HepG2 (cell line): Measurements from ENCODE around the gene CAB39. TPM values are rescaled to one million over a fixed set of nuclear protein-coding genes. Genes with fewer than 3 reads are reported as not detected.

Experiments
- AGO1 ChIP-seq: fragments of 200-400 bp; formaldehyde crosslinking; IDR thresholded peaks from 2 replicates; pipeline ENCODE4 v1.6.1; 2017; ENCODE audit warnings: mild to moderate bottlenecking, low read depth, low read length, moderate library complexity; ENCODE audit not compliant: poor library complexity, severe bottlenecking
- GATAD2A ChIP-seq: IDR thresholded peaks from 2 replicates; pipeline ENCODE4 v1.6.1; 2016
- GPN1 ChIP-seq: sonication (generic); formaldehyde crosslinking; IDR thresholded peaks from 2 replicates; pipeline ENCODE4 v1.5.1; 2020; ENCODE audit warnings: missing genetic modification reagents, borderline replicate concordance
- HDAC1 ChIP-seq: sonication (generic); formaldehyde crosslinking; IDR thresholded peaks from 2 replicates; pipeline ENCODE4 v1.5.1; 2020; ENCODE audit warnings: mild to moderate bottlenecking, missing genetic modification reagents
- HOXA5 ChIP-seq: sonication (generic); formaldehyde crosslinking; IDR thresholded peaks from 2 replicates; pipeline ENCODE4 v1.4.0; 2020; ENCODE audit warnings: missing genetic modification reagents
- ISL2 ChIP-seq: sonication (generic); formaldehyde crosslinking; IDR thresholded peaks from 2 replicates; pipeline ENCODE4 v1.5.0; 2020; ENCODE audit warnings: missing genetic modification reagents
- JUN ChIP-seq: sonication (generic); formaldehyde crosslinking; IDR thresholded peaks from 2 replicates; pipeline ENCODE4 v1.4.0; 2020; ENCODE audit warnings: mild to moderate bottlenecking, missing genetic modification reagents
- MAF1 ChIP-seq: sonication (generic); formaldehyde crosslinking; IDR thresholded peaks from 2 replicates; pipeline ENCODE4 v1.5.0; 2020; ENCODE audit warnings: missing genetic modification reagents, borderline replicate concordance
- SALL2 ChIP-seq: sonication (generic); formaldehyde crosslinking; IDR thresholded peaks from 2 replicates; pipeline ENCODE4 v1.8.1; 2023; ENCODE audit warnings: mild to moderate bottlenecking, missing genetic modification reagents, inconsistent platforms
- SOX6 ChIP-seq, 2 experiments: fragments of 450-650 bp in 1 of 2; sonication (generic) in 1 of 2; formaldehyde crosslinking in 1 of 2; IDR thresholded peaks; 2 replicates each; pipeline versions ENCODE4 v1.4.0 to v1.6.1; 2017 to 2020; ENCODE audit warnings: antibody characterized with exemption in 1 of 2, mild to moderate bottlenecking in 1 of 2, missing genetic modification reagents in 1 of 2
- ZNF232 ChIP-seq: sonication (generic); formaldehyde crosslinking; IDR thresholded peaks from 2 replicates; pipeline ENCODE4 v1.4.0; 2020; ENCODE audit warnings: missing genetic modification reagents, borderline replicate concordance
- ZNF598 ChIP-seq: sonication (generic); formaldehyde crosslinking; IDR thresholded peaks from 2 replicates; pipeline ENCODE4 v1.5.1; 2020; ENCODE audit warnings: mild to moderate bottlenecking, missing genetic modification reagents, borderline replicate concordance
- ZNF619 ChIP-seq: sonication (generic); formaldehyde crosslinking; IDR thresholded peaks from 2 replicates; pipeline ENCODE4 v1.4.0; 2020; ENCODE audit warnings: mild to moderate bottlenecking, missing genetic modification reagents
- ZSCAN31 ChIP-seq: sonication (generic); formaldehyde crosslinking; IDR thresholded peaks from 2 replicates; pipeline ENCODE4 v1.5.0; 2020; ENCODE audit warnings: low read depth, mild to moderate bottlenecking, missing genetic modification reagents
- polyA plus RNA-seq, 8 experiments: library from polyadenylated mRNA; depleted of rRNA in 3 of 8; stranded (reverse) in 7 of 8; unstranded in 1 of 8; fragments of >200 nt; fragmentation: Illumina TruSeq in 4 of 8; extraction: Trizol in 4 of 8; gene quantifications; 2 replicates each; pipeline versions ENCODE4 v1.2.1 to v1.2.3, GENCODE V29; 2011 to 2016; ENCODE audit warnings: low read depth in 4 of 8, missing spikeins in 1 of 8, mixed read lengths in 1 of 8; ENCODE audit not compliant: insufficient read depth in 1 of 8
- total RNA-seq, 5 experiments: library from RNA; depleted of rRNA; stranded (reverse); fragments of >200 nt; fragmentation: Illumina TruSeq; extraction: Trizol; gene quantifications; 2 replicates each; pipeline ENCODE4 v1.2.3, GENCODE V29; 2016; ENCODE audit warnings: low read depth in 1 of 5
- TF ChIP-seq, protein P1 (sequence below): sonication (generic); formaldehyde crosslinking; IDR thresholded peaks from 2 replicates; pipeline ENCODE4 v1.5.0; 2020; ENCODE audit warnings: missing genetic modification reagents
- TF ChIP-seq, protein P2 (sequence below): sonication (generic); formaldehyde crosslinking; IDR thresholded peaks from 2 replicates; pipeline ENCODE4 v1.5.1; 2020; ENCODE audit warnings: mild to moderate bottlenecking, missing genetic modification reagents
- TF ChIP-seq, protein P3 (sequence below): IDR thresholded peaks from 2 replicates; pipeline ENCODE4 v1.6.1; 2016
- TF ChIP-seq, protein P4 (sequence below): sonication (generic); formaldehyde crosslinking; IDR thresholded peaks from 2 replicates; pipeline ENCODE4 v1.4.0; 2020; ENCODE audit warnings: missing genetic modification reagents
- TF ChIP-seq, protein P5 (sequence below): sonication (generic); formaldehyde crosslinking; IDR thresholded peaks from 2 replicates; pipeline ENCODE4 v1.8.1; 2022; ENCODE audit warnings: mild to moderate bottlenecking, missing genetic modification reagents

CAB39 gene
- total and polyA plus RNA-seq, 2 of the 13 experiments (the other 11 are each of a cell fraction or from before 2014, with no cell fraction given) = 19.3 to 45.3 TPM

DNA sequence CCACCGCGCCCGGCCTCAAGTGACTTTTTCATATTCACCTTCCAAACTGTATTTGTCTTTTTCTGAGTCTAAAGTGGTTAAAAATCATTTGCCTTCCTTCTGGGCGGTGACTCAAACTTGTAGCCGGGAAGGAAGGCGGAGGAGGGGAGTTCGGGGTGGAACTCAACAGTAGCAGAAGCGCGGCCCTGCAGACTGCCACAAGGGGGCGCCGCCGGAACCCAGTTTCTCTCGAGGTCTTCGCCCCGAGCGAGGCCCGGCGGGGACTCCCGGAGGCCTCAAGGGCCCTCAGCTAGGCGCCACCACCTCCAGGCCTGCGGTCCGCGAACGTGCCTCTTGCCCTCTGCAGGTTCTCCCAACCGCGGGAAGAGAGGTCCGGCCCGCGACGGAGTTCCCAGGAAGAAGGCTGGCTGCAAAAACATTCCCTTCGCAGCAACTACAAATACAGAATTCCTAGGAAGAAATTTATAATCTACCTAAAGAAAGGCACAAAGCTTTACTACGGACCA lies 135.3 kb downstream of the CAB39 start (continued):
- TF ChIP-seq, protein P1, sequence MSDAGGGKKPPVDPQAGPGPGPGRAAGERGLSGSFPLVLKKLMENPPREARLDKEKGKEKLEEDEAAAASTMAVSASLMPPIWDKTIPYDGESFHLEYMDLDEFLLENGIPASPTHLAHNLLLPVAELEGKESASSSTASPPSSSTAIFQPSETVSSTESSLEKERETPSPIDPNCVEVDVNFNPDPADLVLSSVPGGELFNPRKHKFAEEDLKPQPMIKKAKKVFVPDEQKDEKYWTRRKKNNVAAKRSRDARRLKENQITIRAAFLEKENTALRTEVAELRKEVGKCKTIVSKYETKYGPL (CRISPR knock-in tag) = peak; percentile 56; the same call in 1 of the 2 replicates
- no peak for TF ChIP-seq JUN (CRISPR knock-in tag)
- peak; percentile 96 for TF ChIP-seq HOXA5 (CRISPR knock-in tag)
- TF ChIP-seq, protein P2, sequence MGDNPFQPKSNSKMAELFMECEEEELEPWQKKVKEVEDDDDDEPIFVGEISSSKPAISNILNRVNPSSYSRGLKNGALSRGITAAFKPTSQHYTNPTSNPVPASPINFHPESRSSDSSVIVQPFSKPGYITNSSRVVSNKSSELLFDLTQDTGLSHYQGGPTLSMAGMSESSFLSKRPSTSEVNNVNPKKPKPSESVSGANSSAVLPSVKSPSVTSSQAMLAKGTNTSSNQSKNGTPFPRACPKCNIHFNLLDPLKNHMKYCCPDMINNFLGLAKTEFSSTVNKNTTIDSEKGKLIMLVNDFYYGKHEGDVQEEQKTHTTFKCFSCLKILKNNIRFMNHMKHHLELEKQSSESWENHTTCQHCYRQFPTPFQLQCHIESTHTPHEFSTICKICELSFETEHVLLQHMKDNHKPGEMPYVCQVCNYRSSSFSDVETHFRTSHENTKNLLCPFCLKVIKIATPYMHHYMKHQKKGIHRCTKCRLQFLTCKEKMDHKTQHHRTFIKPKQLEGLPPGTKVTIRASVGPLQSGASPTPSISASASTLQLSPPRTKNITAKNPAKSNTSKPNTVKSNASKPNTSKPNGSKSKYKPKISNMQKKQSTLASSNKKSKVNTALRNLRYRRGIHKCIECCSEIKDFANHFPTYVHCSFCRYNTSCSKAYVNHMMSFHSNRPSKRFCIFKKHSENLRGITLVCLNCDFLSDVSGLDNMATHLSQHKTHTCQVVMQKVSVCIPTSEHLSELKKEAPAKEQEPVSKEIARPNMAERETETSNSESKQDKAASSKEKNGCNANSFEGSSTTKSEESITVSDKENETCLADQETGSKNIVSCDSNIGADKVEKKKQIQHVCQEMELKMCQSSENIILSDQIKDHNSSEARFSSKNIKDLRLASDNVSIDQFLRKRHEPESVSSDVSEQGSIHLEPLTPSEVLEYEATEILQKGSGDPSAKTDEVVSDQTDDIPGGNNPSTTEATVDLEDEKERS (CRISPR knock-in tag) = no peak
- TF ChIP-seq HDAC1 (CRISPR knock-in tag) = peak; percentile 57; the same call in 1 of the 2 replicates
- peak; percentile 78; the same call in 1 of the 2 replicates for TF ChIP-seq ZNF232 (CRISPR knock-in tag)
- TF ChIP-seq AGO1 = peak; percentile 50
- 0 out of 2 replicates have a peak, but pooled peaks have one; percentile 40 for TF ChIP-seq MAF1 (CRISPR knock-in tag)
- TF ChIP-seq, protein P3, sequence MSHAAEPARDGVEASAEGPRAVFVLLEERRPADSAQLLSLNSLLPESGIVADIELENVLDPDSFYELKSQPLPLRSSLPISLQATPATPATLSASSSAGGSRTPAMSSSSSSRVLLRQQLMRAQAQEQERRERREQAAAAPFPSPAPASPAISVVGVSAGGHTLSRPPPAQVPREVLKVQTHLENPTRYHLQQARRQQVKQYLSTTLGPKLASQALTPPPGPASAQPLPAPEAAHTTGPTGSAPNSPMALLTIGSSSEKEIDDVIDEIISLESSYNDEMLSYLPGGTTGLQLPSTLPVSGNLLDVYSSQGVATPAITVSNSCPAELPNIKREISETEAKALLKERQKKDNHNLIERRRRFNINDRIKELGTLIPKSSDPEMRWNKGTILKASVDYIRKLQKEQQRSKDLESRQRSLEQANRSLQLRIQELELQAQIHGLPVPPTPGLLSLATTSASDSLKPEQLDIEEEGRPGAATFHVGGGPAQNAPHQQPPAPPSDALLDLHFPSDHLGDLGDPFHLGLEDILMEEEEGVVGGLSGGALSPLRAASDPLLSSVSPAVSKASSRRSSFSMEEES (CRISPR knock-in tag) = peak; percentile 48; the same call in 1 of the 2 replicates
- 0 out of 2 replicates have a peak, but pooled peaks have one; percentile 75 for TF ChIP-seq ZNF619 (CRISPR knock-in tag)
- no peak for TF ChIP-seq SOX6 (IDR thresholded peaks at IDR 0.05)
- peak; percentile 26; the same call in 1 of the 2 replicates for TF ChIP-seq SOX6 (CRISPR knock-in tag; IDR thresholded peaks at IDR 0.05)
- TF ChIP-seq, protein P4, sequence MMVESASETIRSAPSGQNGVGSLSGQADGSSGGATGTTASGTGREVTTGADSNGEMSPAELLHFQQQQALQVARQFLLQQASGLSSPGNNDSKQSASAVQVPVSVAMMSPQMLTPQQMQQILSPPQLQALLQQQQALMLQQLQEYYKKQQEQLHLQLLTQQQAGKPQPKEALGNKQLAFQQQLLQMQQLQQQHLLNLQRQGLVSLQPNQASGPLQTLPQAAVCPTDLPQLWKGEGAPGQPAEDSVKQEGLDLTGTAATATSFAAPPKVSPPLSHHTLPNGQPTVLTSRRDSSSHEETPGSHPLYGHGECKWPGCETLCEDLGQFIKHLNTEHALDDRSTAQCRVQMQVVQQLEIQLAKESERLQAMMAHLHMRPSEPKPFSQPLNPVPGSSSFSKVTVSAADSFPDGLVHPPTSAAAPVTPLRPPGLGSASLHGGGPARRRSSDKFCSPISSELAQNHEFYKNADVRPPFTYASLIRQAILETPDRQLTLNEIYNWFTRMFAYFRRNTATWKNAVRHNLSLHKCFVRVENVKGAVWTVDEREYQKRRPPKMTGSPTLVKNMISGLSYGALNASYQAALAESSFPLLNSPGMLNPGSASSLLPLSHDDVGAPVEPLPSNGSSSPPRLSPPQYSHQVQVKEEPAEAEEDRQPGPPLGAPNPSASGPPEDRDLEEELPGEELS = 0 out of 2 replicates have a peak, but pooled peaks have one; percentile 25
- TF ChIP-seq GATAD2A (CRISPR knock-in tag) = peak; percentile 61; the same call in 1 of the 2 replicates
- TF ChIP-seq ZSCAN31 (CRISPR knock-in tag) = peak; percentile 83
- TF ChIP-seq SALL2 (CRISPR knock-in tag) = peak; percentile 80; the same call in 1 of the 2 replicates
- TF ChIP-seq GPN1 (CRISPR knock-in tag) = no peak
- TF ChIP-seq ISL2 = peak; percentile 61; the same call in 1 of the 2 replicates
- TF ChIP-seq ZNF598 (CRISPR knock-in tag) = 0 out of 2 replicates have a peak, but pooled peaks have one; percentile 46
- TF ChIP-seq, protein P5, sequence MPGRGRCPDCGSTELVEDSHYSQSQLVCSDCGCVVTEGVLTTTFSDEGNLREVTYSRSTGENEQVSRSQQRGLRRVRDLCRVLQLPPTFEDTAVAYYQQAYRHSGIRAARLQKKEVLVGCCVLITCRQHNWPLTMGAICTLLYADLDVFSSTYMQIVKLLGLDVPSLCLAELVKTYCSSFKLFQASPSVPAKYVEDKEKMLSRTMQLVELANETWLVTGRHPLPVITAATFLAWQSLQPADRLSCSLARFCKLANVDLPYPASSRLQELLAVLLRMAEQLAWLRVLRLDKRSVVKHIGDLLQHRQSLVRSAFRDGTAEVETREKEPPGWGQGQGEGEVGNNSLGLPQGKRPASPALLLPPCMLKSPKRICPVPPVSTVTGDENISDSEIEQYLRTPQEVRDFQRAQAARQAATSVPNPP (CRISPR knock-in tag) = 0 out of 2 replicates have a peak, but pooled peaks have one; percentile 46
